Psoas muscle (tissue), 8 donors: ENCODE measurements around the gene NEURL1B. TPM values are rescaled to one million over a fixed set of nuclear protein-coding genes. Genes with fewer than 3 reads are reported as not detected.

Experiments
- ATAC-seq, 4 donors: fragments of 200-7000 bp; cut with Tn5 transposase; one replicate each; pipeline ENCODE4 v1.9.1; 2020; ENCODE audit warnings: moderate library complexity in 3 of 4, mild to moderate bottlenecking in 2 of 4
- DNase-seq, 2 donors: peaks; one replicate each; pipeline ENCODE4 v3.0.0-alpha.2; 2020
- H3K27ac ChIP-seq: fragments of 200-600 bp; one replicate; pipeline ENCODE4 v1.8.0; 2022
- H3K27me3 ChIP-seq, 3 donors: fragments of 200-600 bp in 1 of 3; one replicate each; pipeline versions ENCODE4 v1.6.1 to v1.8.0; 2013 to 2022; ENCODE audit warnings: low read length in 2 of 3, mild to moderate bottlenecking in 2 of 3, moderate library complexity in 1 of 3; ENCODE audit not compliant: insufficient read depth in 3 of 3
- H3K36me3 ChIP-seq, 2 donors: fragments of 200-600 bp in 1 of 2; one replicate each; pipeline versions ENCODE4 v1.6.1 to v1.8.0; 2013 to 2022; ENCODE audit warnings: low read depth in 1 of 2, mild to moderate bottlenecking in 1 of 2, moderate library complexity in 1 of 2; ENCODE audit not compliant: insufficient read depth in 1 of 2
- H3K4me1 ChIP-seq: fragments of 200-600 bp; one replicate; pipeline ENCODE4 v1.8.0; 2022
- H3K4me3 ChIP-seq: fragments of 200-600 bp; one replicate; pipeline ENCODE4 v1.8.0; 2022; ENCODE audit warnings: mild to moderate bottlenecking
- H3K9me3 ChIP-seq: fragments of 200-600 bp; one replicate; pipeline ENCODE4 v1.8.0; 2022
- WGBS, 3 donors: extraction: QIAGEN DNeasy Blood & Tissue Kit; methylation state at CpG; one replicate each; pipeline versions ENCODE4 v1.1.6 to v1.1.7; 2013; 5-methylcytosine and 5-hydroxymethylcytosine counted together
- intact Hi-C, 2 donors: fragments of 100-400 bp; cut with DNase I; formaldehyde crosslinking; loops; one replicate each; pipeline versions ENCODE4 v1.11.0 to v1.14.2; 2022
- polyA plus RNA-seq, 3 donors: library from polyadenylated mRNA; stranded (reverse); fragments of 200-250 nt; gene quantifications; one replicate each; pipeline ENCODE4 v1.2.3, GENCODE V29; 2013
- total RNA-seq, 4 donors: library from RNA; stranded (reverse); fragmentation: NEBNext Ultra II Directional in 2 of 4; extraction: Animal tissue kit (Norgen Biotek cat#: 25700) in 2 of 4; gene quantifications; one replicate each; pipeline versions ENCODE4 v1.2.1 to v1.2.4, GENCODE V29; 2021 to 2023
- TF ChIP-seq, protein P1 (sequence below): fragments of 200-600 bp; IDR thresholded peaks from one replicate; pipeline ENCODE4 v1.8.0; 2022; ENCODE audit warnings: antibody characterized with exemption
- donor health status: healthy with polysubstance abuse.
- donor health status: DM: no; HTN: no; CAD: no; lungs with moderate emphysema.
- donor health status: Bipolar disorder and iron deficiency.
- donor health status: healthy.
- donor health status: DM: yes; HTN: yes; CAD: no.
- donor health status: DM: no; HTN: no; CAD: no.
- donor health status: DM: no; HTN: no; CAD: no.
- donor health status: DM: yes; HTN: yes; CAD: no.

Gene NEURL1B
- total and polyA plus RNA-seq, 7 donors: 8.0 to 20.4 (median 13.7) TPM

GRCh38 chr5:172729588-172729987 lies 88.5 kb downstream of the NEURL1B start:
- H3K4me3 ChIP-seq: no peak overlapping the region
- DNase-seq (no peak), ATAC-seq (no peak)
- TF ChIP-seq, protein P1, sequence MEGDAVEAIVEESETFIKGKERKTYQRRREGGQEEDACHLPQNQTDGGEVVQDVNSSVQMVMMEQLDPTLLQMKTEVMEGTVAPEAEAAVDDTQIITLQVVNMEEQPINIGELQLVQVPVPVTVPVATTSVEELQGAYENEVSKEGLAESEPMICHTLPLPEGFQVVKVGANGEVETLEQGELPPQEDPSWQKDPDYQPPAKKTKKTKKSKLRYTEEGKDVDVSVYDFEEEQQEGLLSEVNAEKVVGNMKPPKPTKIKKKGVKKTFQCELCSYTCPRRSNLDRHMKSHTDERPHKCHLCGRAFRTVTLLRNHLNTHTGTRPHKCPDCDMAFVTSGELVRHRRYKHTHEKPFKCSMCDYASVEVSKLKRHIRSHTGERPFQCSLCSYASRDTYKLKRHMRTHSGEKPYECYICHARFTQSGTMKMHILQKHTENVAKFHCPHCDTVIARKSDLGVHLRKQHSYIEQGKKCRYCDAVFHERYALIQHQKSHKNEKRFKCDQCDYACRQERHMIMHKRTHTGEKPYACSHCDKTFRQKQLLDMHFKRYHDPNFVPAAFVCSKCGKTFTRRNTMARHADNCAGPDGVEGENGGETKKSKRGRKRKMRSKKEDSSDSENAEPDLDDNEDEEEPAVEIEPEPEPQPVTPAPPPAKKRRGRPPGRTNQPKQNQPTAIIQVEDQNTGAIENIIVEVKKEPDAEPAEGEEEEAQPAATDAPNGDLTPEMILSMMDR: no peak
- no peaks in the 10 kb centered on the region for H3K36me3 ChIP-seq
- no peak overlapping the region for H3K27ac ChIP-seq
- WGBS, 3 donors: 91 to 93% (median 91%) methylated on average over 13 of the region's 13 CpGs
- H3K4me1 ChIP-seq: peaks cover 13% of the 10 kb centered on the region
- no peaks in the 10 kb centered on the region for H3K27me3 ChIP-seq
- intact Hi-C loops: no loop called here
- H3K9me3 ChIP-seq: no peaks in the 10 kb centered on the region

DNA sequence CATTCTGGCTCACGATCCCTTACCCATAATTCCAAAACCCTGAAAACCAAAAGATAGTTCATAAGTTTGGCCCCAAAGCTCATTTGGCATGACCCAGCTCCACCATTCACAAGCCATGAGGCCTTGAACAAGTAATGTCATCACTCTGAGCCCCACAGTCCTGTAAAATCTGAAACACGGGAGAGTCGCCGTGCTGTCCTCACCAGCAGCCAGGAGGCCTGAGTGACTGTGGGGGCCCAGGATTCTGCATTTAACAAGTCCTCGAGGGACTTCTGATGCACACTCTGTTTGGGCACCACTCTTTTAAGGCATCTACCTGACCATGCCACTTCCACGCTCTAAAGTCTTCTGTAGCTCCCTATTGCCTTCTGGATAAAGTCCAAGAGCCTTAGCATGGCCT lies 89.2 kb downstream of the NEURL1B start:
- no peaks in the 10 kb centered on the region for H3K36me3 ChIP-seq
- no peak overlapping the region for H3K4me3 ChIP-seq
- no peak for ATAC-seq
- intact Hi-C loops: no loop called here
- TF ChIP-seq, protein P1: no peak
- no peaks in the 10 kb centered on the region for H3K27me3 ChIP-seq
- no peaks in the 10 kb centered on the region for H3K9me3 ChIP-seq
- DNase-seq: no peak
- WGBS, 3 donors: 95 to 98% (median 97%) methylated on average over 6 of the region's 6 CpGs
- peaks cover 13% of the 10 kb centered on the region for H3K4me1 ChIP-seq
- H3K27ac ChIP-seq: no peak overlapping the region

DNA sequence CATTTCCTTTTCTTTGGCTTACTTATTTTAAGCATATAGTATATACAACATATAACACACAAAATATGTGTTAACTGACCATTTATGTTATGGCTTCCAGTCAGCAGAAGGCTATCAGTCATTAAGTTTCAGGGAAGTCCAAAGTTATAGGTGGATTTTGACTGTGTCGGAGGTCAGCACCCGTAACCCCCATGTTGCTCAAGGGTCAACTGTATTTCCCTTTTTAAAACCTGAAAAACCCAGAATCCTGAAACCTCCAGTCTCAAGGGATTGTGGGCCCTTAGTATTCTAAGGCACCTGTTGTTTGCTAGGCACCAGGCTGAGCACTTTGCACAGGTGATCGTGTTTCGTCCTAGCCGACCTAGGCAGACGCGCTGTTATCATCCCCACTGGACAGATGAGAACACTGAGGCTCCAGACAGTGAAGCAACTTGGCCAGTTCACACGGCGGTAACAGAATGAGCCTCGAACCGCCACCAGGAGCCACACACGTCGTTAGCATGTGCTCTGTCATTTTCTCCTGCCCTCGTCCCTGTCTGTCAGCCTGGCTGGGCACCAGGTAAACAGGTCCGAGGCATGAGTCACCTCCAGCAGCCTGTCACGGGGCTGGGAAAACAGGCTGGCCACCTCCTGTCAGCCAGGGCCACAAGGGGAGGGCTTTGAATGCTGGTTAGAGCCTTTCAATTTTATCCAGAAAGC lies 90.1 kb downstream of the NEURL1B start:
- Histone ChIP-seq H3K27me3 (no peaks in the 10 kb centered on the region), H3K4me3 (no peak overlapping the region), H3K27ac (no peak overlapping the region), H3K9me3 (no peaks in the 10 kb centered on the region), H3K4me1 (peaks cover 13% of the 10 kb centered on the region), H3K36me3 (no peaks in the 10 kb centered on the region)
- peak; percentile 28 to 47 (median 32) for ATAC-seq
- DNase-seq: no peak
- intact Hi-C loops: no loop called here
- 74 to 91% (median 80%) methylated on average over 16 of the region's 16 CpGs for WGBS, 3 donors
- TF ChIP-seq, protein P1: no peak

DNA sequence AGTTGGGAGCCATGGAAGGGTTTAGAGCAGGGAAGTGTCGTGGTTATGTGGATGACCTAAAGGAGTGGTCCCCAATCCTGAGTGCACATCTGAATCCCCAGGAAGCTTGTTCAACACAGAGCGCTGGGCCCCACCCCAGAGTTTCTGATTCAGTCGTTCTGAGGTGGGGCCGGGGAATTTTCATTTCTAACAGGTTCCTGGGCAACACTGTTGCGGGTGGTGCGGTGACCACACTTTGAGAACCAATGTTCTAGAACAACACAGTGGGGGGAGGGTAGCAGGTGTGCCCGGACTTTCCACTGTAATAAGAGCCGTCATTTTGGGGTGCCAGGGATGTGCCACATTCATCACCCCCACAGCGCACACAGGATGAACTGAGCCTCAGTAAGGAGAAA lies 90.6 kb downstream of the NEURL1B start:
- TF ChIP-seq, protein P1: no peak
- no peak for ATAC-seq

More for the DNA sequence above, 90.6 kb downstream of the NEURL1B start:
- Histone ChIP-seq H3K27ac (peak overlapping the region; percentile 79), H3K4me1 (peaks cover 13% of the 10 kb centered on the region), H3K4me3 (no peak overlapping the region), H3K9me3 (no peaks in the 10 kb centered on the region), H3K36me3 (no peaks in the 10 kb centered on the region), H3K27me3 (no peaks in the 10 kb centered on the region)
- intact Hi-C loops: no loop called here
- 82 to 86% (median 82%) methylated on average over 9 of the region's 9 CpGs for WGBS, 3 donors
- DNase-seq: no peak
